GM18907 (cell line): Measurements from ENCODE around the gene POLDIP2.

ENCODE experiments used
- ATAC-seq: cut with Tn5 transposase; IDR thresholded peaks from one replicate; pipeline ENCODE4 v1.9.1; 2021; ENCODE audit warnings: mild to moderate bottlenecking, moderate library complexity; ENCODE audit not compliant: unreplicated experiment

POLDIP2 gene

GRCh38 chr17:28357061-28357900 lies at the start of gene POLDIP2:
Gene POLDIP2, minus strand, starts transcription at chr17:28357527. Its CDS starts 79 bp downstream, at chr17:28357448.
- ATAC-seq = peak; percentile 95

GRCh38 chr17:28406473-28406814 lies 49.1 kb upstream of the POLDIP2 start:
- ATAC-seq = no peak

- ATAC-seq = peak; percentile 75
Measured at GRCh38 chr17:28405632-28406472, 48.5 kb upstream of the POLDIP2 start, which contains the start of gene SLC46A1. Gene SLC46A1, minus strand, starts transcription at chr17:28406212. Its CDS starts 98 bp downstream, at chr17:28406114.

- no peak for ATAC-seq
Measured at GRCh38 chr17:28404812-28405570, 47.7 kb upstream of the POLDIP2 start.

- no peak for ATAC-seq
Measured at GRCh38 chr17:28404461-28404811, 47.1 kb upstream of the POLDIP2 start.

GRCh38 chr17:28404007-28404406 lies 46.7 kb upstream of the POLDIP2 start:
- ATAC-seq = no peak

- ATAC-seq = no peak
Measured at GRCh38 chr17:28402844-28403243, 45.5 kb upstream of the POLDIP2 start.

- no peak for ATAC-seq
Measured at GRCh38 chr17:28402224-28402630, 44.9 kb upstream of the POLDIP2 start.

GRCh38 chr17:28399808-28400207 lies 42.5 kb upstream of the POLDIP2 start:
- ATAC-seq = no peak

- no peak for ATAC-seq
Measured at GRCh38 chr17:28398280-28398981, 41.1 kb upstream of the POLDIP2 start.

- ATAC-seq = no peak
Measured at GRCh38 chr17:28397687-28398279, 40.5 kb upstream of the POLDIP2 start.

- no peak for ATAC-seq
Measured at GRCh38 chr17:28397275-28397674, 39.9 kb upstream of the POLDIP2 start.

GRCh38 chr17:28396635-28397239 lies 39.4 kb upstream of the POLDIP2 start:
- no peak for ATAC-seq

- ATAC-seq = no peak
Measured at GRCh38 chr17:28395968-28396367, 38.6 kb upstream of the POLDIP2 start.

GRCh38 chr17:28395426-28395825 lies 38.1 kb upstream of the POLDIP2 start:
- no peak for ATAC-seq

- no peak for ATAC-seq
Measured at GRCh38 chr17:28394337-28395116, 37.2 kb upstream of the POLDIP2 start.

GRCh38 chr17:28392491-28392890 lies 35.2 kb upstream of the POLDIP2 start:
- no peak for ATAC-seq

GRCh38 chr17:28391401-28391800 lies 34.1 kb upstream of the POLDIP2 start:
- no peak for ATAC-seq

GRCh38 chr17:28390984-28391383 lies 33.7 kb upstream of the POLDIP2 start:
- ATAC-seq = no peak
